ENCODE data around the gene MRI1. TPM values are rescaled to one million over a fixed set of nuclear protein-coding genes. Genes with fewer than 3 reads are reported as not detected.

The MRI1 gene
- total and polyA plus RNA-seq, 4 donors, result 23.5 to 63.2 (median 29.9) TPM

DNA sequence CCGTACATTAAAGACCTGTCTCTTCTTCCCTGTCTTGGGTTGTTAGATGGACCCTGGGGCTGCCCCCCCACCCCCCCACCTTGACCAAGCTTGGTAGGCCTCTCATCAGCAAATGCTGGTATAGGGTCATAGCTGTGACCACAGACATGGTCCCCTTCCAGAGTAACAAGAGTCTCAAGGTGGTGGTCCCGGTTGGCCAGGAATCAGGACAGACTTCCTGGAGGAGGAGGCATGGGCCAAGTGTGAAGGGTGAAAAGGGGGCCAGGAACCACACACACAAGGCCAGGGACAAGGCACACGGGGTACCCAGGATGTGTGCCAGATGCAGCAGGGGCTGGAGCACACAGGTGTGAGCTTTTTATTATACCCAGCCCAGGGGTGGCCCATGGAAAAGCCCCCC lies 1.1 kb upstream of the MRI1 start:
- peaks cover 0 to 8% (median 0%) of the 10 kb centered on the region in 5 donors for H3K4me1 ChIP-seq (ENCODE audit: control insufficient read depth in 5 of 5, insufficient read depth in 5 of 5, low read length in 5 of 5)
- H3K27me3 ChIP-seq (ENCODE audit: control insufficient read depth in 3 of 3, insufficient read depth in 3 of 3, low read length in 2 of 3), result no peaks in the 10 kb centered on the region
- no peak overlapping the region for H3K9ac ChIP-seq (ENCODE audit: insufficient read depth in 1 of 2, low read length in 2 of 2)
- H3K36me3 ChIP-seq (ENCODE audit: control insufficient read depth in 4 of 4, insufficient read depth in 4 of 4, low read length in 4 of 4), result peaks cover 13 to 37% (median 18%) of the 10 kb centered on the region in 4 donors
- H3K27ac ChIP-seq (ENCODE audit: low read depth in 1 of 2, low read length in 1 of 2), result no peak overlapping the region
- DNase-seq (no peak), ATAC-seq (ENCODE audit: insufficient read depth, low FRiP score) (no peak)
- no peak overlapping the region for H3K4me3 ChIP-seq
- TF ChIP-seq, protein P1, sequence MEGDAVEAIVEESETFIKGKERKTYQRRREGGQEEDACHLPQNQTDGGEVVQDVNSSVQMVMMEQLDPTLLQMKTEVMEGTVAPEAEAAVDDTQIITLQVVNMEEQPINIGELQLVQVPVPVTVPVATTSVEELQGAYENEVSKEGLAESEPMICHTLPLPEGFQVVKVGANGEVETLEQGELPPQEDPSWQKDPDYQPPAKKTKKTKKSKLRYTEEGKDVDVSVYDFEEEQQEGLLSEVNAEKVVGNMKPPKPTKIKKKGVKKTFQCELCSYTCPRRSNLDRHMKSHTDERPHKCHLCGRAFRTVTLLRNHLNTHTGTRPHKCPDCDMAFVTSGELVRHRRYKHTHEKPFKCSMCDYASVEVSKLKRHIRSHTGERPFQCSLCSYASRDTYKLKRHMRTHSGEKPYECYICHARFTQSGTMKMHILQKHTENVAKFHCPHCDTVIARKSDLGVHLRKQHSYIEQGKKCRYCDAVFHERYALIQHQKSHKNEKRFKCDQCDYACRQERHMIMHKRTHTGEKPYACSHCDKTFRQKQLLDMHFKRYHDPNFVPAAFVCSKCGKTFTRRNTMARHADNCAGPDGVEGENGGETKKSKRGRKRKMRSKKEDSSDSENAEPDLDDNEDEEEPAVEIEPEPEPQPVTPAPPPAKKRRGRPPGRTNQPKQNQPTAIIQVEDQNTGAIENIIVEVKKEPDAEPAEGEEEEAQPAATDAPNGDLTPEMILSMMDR (IDR thresholded peaks at IDR 0.05; ENCODE audit: control extremely low read depth, extremely low read depth), result no peak
- no peaks in the 10 kb centered on the region for H3K9me3 ChIP-seq (ENCODE audit: control insufficient read depth in 4 of 4, insufficient read depth in 3 of 4, low read length in 3 of 4)
- 86 to 98% methylated on average over 3 of the region's 3 CpGs for WGBS, 2 donors

DNA sequence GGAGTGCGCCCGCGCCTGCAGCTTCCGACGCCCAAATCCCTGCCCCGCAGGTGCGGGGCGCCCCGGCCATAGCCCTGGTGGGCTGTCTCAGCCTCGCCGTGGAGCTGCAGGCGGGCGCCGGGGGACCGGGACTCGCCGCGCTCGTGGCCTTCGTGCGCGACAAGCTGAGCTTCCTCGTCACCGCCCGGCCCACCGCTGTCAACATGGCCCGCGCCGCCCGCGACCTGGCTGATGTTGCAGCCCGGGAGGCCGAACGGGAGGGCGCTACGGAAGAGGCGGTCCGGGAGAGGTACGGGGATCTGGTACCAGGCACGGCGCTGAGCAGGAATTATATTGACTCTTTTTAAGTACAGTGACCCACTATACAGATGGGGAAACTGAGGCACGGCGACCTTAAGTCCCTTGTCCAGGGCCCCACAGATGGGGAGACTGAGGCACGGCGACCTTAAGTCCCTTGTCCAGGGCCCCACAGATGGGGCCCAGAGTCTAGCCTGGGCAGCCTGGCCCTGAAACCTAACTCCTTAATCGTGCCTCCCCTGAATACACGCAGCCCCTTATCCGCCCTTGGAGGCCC lies 586 bp downstream of the MRI1 start:
- H3K9me3 ChIP-seq (ENCODE audit: control insufficient read depth in 4 of 4, insufficient read depth in 3 of 4, low read length in 3 of 4), result no peaks in the 10 kb centered on the region
- peaks cover 8 to 37% (median 12%) of the 10 kb centered on the region in 4 donors for H3K36me3 ChIP-seq (ENCODE audit: control insufficient read depth in 4 of 4, insufficient read depth in 4 of 4, low read length in 4 of 4)
- H3K4me1 ChIP-seq (ENCODE audit: control insufficient read depth in 5 of 5, insufficient read depth in 5 of 5, low read length in 5 of 5), result peaks cover 0 to 8% (median 0%) of the 10 kb centered on the region in 5 donors
- WGBS, 2 donors, result 1 to 2% methylated on average over 40 to 48 of the region's 48 CpGs
- peak overlapping the region; percentile 66 for H3K4me3 ChIP-seq
- peak overlapping the region; percentile 23 to 25 for H3K9ac ChIP-seq (ENCODE audit: insufficient read depth in 1 of 2, low read length in 2 of 2)
- DNase-seq, result peak in 2 of 3 donors; percentile 18 to 28
- TF ChIP-seq, protein P1 (IDR thresholded peaks at IDR 0.05; ENCODE audit: control extremely low read depth, extremely low read depth), result no peak
- ATAC-seq (ENCODE audit: insufficient read depth, low FRiP score), result no peak
- no peaks in the 10 kb centered on the region for H3K27me3 ChIP-seq (ENCODE audit: control insufficient read depth in 3 of 3, insufficient read depth in 3 of 3, low read length in 2 of 3)
- H3K27ac ChIP-seq (ENCODE audit: low read depth in 1 of 2, low read length in 1 of 2), result peak overlapping the region; percentile 37 to 63

DNA sequence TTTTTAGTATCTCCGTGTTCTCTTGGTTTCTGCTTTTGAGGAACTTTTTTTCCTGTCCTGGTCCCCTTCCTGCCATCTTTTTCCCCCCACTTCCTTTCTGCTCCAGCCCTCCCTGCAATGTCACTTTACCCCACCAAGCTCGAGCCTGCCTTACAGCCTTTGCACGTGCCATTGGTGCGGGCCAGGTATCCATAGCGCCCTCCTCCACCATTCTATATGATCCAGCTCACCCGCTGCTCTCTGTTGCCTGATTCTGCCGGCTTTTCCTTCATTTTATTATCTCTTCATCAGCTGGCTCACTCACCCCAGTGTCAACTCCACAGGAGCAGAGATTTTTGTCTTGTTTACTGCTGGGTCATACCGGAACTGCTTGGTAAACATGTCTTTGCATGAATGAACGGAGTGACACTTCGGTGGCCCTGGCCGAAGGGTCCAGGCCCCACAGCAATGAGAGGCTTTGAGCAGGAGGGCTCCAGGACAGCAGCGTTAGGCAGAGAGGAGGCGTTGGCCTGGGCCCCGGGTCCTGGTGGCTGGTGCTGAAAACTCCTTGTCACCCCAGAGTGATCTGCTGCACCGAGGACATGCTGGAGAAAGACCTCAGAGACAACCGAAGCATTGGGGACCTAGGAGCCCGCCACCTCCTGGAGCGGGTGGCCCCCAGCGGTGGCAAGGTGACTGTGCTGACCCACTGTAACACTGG lies 1.2 kb downstream of the MRI1 start:
- ATAC-seq (ENCODE audit: insufficient read depth, low FRiP score) (no peak), DNase-seq (no peak)
- peak overlapping the region; percentile 66 for H3K4me3 ChIP-seq
- peak overlapping the region in 1 of 2 donors; percentile 63 for H3K27ac ChIP-seq (ENCODE audit: low read depth in 1 of 2, low read length in 1 of 2)
- no peaks in the 10 kb centered on the region for H3K9me3 ChIP-seq (ENCODE audit: control insufficient read depth in 4 of 4, insufficient read depth in 3 of 4, low read length in 3 of 4)
- H3K4me1 ChIP-seq (ENCODE audit: control insufficient read depth in 5 of 5, insufficient read depth in 5 of 5, low read length in 5 of 5), result peaks cover 0 to 8% (median 0%) of the 10 kb centered on the region in 5 donors
- 48 to 57% methylated on average over 19 of the region's 19 CpGs for WGBS, 2 donors
- H3K27me3 ChIP-seq (ENCODE audit: control insufficient read depth in 3 of 3, insufficient read depth in 3 of 3, low read length in 2 of 3), result no peaks in the 10 kb centered on the region
- H3K9ac ChIP-seq (ENCODE audit: insufficient read depth in 1 of 2, low read length in 2 of 2), result peak overlapping the region in 1 of 2 donors; percentile 25
- TF ChIP-seq, protein P1 (IDR thresholded peaks at IDR 0.05; ENCODE audit: control extremely low read depth, extremely low read depth), result no peak
- H3K36me3 ChIP-seq (ENCODE audit: control insufficient read depth in 4 of 4, insufficient read depth in 4 of 4, low read length in 4 of 4), result peaks cover 3 to 35% (median 11%) of the 10 kb centered on the region in 4 donors

Data from lung (tissue), 12 donors.